DND-41 (cell line): ENCODE measurements around the gene DOHH.

Source experiments
- ATAC-seq: fragments of 200-7000 bp; cut with Tn5 transposase; 3 replicates; pipeline ENCODE4 v1.9.1; 2021; ENCODE audit warnings: low read depth; ENCODE audit not compliant: insufficient read depth
- DNase-seq: peaks from one replicate; pipeline ENCODE4 v3.0.0-alpha.2; 2020
- H2AFZ ChIP-seq: 2 replicates; pipeline ENCODE4 v1.6.0; 2012; ENCODE audit warnings: low read depth, low read length
- H3K27ac ChIP-seq: 2 replicates; pipeline ENCODE4 v1.5.1; 2012; ENCODE audit warnings: low read length, inconsistent platforms
- H3K27me3 ChIP-seq: fragments of 200-600 bp; sonication (generic); 2 replicates; pipeline ENCODE4 v1.6.0; 2012; ENCODE audit warnings: low read length, mild to moderate bottlenecking, inconsistent platforms; ENCODE audit not compliant: insufficient read depth, poor library complexity
- H3K36me3 ChIP-seq: 2 replicates; pipeline ENCODE4 v1.5.1; 2012; ENCODE audit warnings: low read length, inconsistent platforms; ENCODE audit not compliant: insufficient read depth
- H3K4me1 ChIP-seq: 2 replicates; pipeline ENCODE4 v1.5.1; 2012; ENCODE audit warnings: mild to moderate bottlenecking, low read length; ENCODE audit not compliant: insufficient read depth
- H3K4me2 ChIP-seq: 2 replicates; pipeline ENCODE4 v1.6.0; 2012; ENCODE audit warnings: mild to moderate bottlenecking, moderate library complexity, low read length, inconsistent platforms; ENCODE audit not compliant: insufficient read depth
- H3K4me3 ChIP-seq, 2 experiments: fragments of 200-600 bp in 1 of 2; shearing (Covaris generic) in 1 of 2; 2 replicates each; pipeline ENCODE4 v1.5.1; 2012 to 2016; ENCODE audit warnings: inconsistent platforms in 2 of 2, low read length in 2 of 2, mild to moderate bottlenecking in 2 of 2, low read depth in 1 of 2, moderate library complexity in 1 of 2
- H3K79me2 ChIP-seq: 2 replicates; pipeline ENCODE4 v1.6.0; 2012; ENCODE audit warnings: low read length, inconsistent platforms; ENCODE audit not compliant: insufficient read depth
- H3K9ac ChIP-seq: 2 replicates; pipeline ENCODE4 v1.6.0; 2012; ENCODE audit warnings: low read depth, mild to moderate bottlenecking, inconsistent platforms, low read length, moderate library complexity
- H3K9me3 ChIP-seq: 2 replicates; pipeline ENCODE4 v1.5.1; 2012; ENCODE audit warnings: low read length, moderate library complexity, mild to moderate bottlenecking, inconsistent platforms; ENCODE audit not compliant: insufficient read depth, severe bottlenecking
- H4K20me1 ChIP-seq: 2 replicates; pipeline ENCODE4 v1.6.0; 2012; ENCODE audit warnings: low read length; ENCODE audit not compliant: insufficient read depth
- CTCF ChIP-seq: IDR thresholded peaks from 2 replicates; pipeline ENCODE4 v1.5.1; 2012; ENCODE audit warnings: borderline replicate concordance, low read length, moderate library complexity, mild to moderate bottlenecking; ENCODE audit not compliant: poor library complexity, severe bottlenecking; ENCODE audit errors: extremely low read depth
- EZH2 ChIP-seq: IDR thresholded peaks from 3 replicates; pipeline ENCODE4 v1.6.1; 2012; ENCODE audit warnings: borderline replicate concordance, low read depth, mild to moderate bottlenecking, moderate library complexity, low read length, inconsistent platforms; ENCODE audit not compliant: severe bottlenecking

DOHH gene

DNA sequence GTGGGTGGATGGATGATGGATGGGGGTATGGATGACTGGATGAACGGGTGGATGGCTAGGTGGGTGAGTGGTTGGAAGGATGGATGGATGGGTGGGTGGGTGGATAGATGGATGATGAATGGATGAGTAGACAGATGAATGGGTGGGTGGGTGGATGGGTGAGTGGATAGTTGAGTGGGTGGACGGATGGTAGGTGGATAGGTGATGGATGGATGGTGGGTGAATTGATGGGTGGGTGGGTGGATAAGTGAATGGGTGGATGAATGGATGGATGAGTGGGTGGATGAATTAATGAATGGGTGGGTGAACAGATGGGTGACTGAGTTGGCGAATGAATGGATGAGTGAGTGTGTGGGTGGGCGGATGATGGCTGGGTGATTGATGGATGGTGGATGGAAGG, 25.0 kb downstream of the DOHH start:
- Histone ChIP-seq H3K4me3 (no peak overlapping the region), H3K9me3 (no peaks in the 10 kb centered on the region), H3K4me2 (no peak overlapping the region), H3K27me3 (no peaks in the 10 kb centered on the region), H3K9ac (no peak overlapping the region), H3K36me3 (no peaks in the 10 kb centered on the region; the same call in 1 of the 2 replicates), H2AFZ (no peak overlapping the region), H4K20me1 (no peaks in the 10 kb centered on the region), H3K79me2 (no peaks in the 10 kb centered on the region), H3K4me1 (peaks cover 29% of the 10 kb centered on the region), H3K27ac (no peak overlapping the region)
- ATAC-seq: no peak
- no peak for DNase-seq
- TF ChIP-seq EZH2 (no peak), CTCF (no peak)

GRCh38 chr19:3474614-3475013, 25.9 kb downstream of the DOHH start:
- H3K9ac ChIP-seq: no peak overlapping the region
- TF ChIP-seq CTCF: no peak
- no peak for TF ChIP-seq EZH2
- 0 out of 2 replicates have a peak, but pooled peaks cover 5% of the 10 kb centered on the region for H4K20me1 ChIP-seq
- no peaks in the 10 kb centered on the region for H3K9me3 ChIP-seq
- no peak overlapping the region for H2AFZ ChIP-seq
- no peak overlapping the region for H3K4me3 ChIP-seq
- no peaks in the 10 kb centered on the region; the same call in 1 of the 2 replicates for H3K36me3 ChIP-seq
- no peak overlapping the region for H3K4me2 ChIP-seq
- H3K27me3 ChIP-seq: no peaks in the 10 kb centered on the region
- H3K4me1 ChIP-seq: peaks cover 20% of the 10 kb centered on the region
- no peak for DNase-seq
- no peaks in the 10 kb centered on the region for H3K79me2 ChIP-seq
- no peak for ATAC-seq
- no peak overlapping the region for H3K27ac ChIP-seq

DNA sequence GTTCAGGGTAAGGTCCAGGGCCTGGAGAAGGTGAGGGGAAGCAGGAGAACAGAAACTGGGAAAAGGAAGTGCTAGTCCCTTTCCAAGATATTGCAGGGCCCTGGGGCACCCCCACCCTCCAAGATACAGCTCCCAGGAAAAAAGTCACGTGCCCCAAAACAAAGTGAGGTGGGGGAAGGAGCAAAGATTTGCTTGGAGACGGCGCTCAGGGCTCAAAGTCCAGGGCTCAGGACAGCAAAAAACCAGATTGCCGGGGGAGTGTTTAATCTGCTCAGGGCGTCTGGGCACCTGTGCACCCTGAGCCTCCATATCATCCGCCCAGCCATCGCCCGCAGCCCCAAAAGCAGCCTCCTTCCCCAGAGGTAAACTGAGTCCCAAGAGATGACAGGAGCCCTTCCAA, 26.5 kb downstream of the DOHH start:
- DNase-seq (no peak), ATAC-seq (no peak)
- Histone ChIP-seq H4K20me1 (0 out of 2 replicates have a peak, but pooled peaks cover 5% of the 10 kb centered on the region), H3K36me3 (no peaks in the 10 kb centered on the region; the same call in 1 of the 2 replicates), H2AFZ (no peak overlapping the region), H3K4me2 (no peak overlapping the region), H3K9me3 (no peaks in the 10 kb centered on the region), H3K4me3 (no peak overlapping the region), H3K27me3 (no peaks in the 10 kb centered on the region), H3K27ac (no peak overlapping the region), H3K79me2 (no peaks in the 10 kb centered on the region), H3K4me1 (peaks cover 14% of the 10 kb centered on the region), H3K9ac (no peak overlapping the region)
- no peak for TF ChIP-seq EZH2
- no peak for TF ChIP-seq CTCF
